NCI-H69 (cell line): ENCODE results near the gene DNAH9.

Experiments used
- DNase-seq: peaks from one replicate; lab custom pipeline; 2025; lab: John Stamatoyannopoulos, UW

DNAH9 gene

GRCh38 chr17:11852231-11852630 is 254.0 kb downstream of the DNAH9 start:
- no peak for DNase-seq

GRCh38 chr17:11852912-11853311 is 254.6 kb downstream of the DNAH9 start:
- no peak for DNase-seq

- no peak for DNase-seq
Observed at GRCh38 chr17:11853321-11854151, 255.3 kb downstream of the DNAH9 start.

- DNase-seq, result no peak
Observed at GRCh38 chr17:11855306-11855705, 257.0 kb downstream of the DNAH9 start.

- DNase-seq, result no peak
Observed at GRCh38 chr17:11857006-11857405, 258.7 kb downstream of the DNAH9 start.

- no peak for DNase-seq
Observed at GRCh38 chr17:11869680-11870394, 271.6 kb downstream of the DNAH9 start.

- DNase-seq, result no peak
Observed at GRCh38 chr17:11871773-11872172, 273.5 kb downstream of the DNAH9 start.

GRCh38 chr17:11874756-11875155 is 276.5 kb downstream of the DNAH9 start:
- DNase-seq, result no peak

- no peak for DNase-seq
Observed at GRCh38 chr17:11880714-11881113, 282.4 kb downstream of the DNAH9 start.

GRCh38 chr17:11882716-11883115 is 284.4 kb downstream of the DNAH9 start:
- no peak for DNase-seq

- DNase-seq, result no peak
Observed at GRCh38 chr17:11885051-11885450, 286.8 kb downstream of the DNAH9 start.

GRCh38 chr17:11889266-11889665 is 291.0 kb downstream of the DNAH9 start:
- no peak for DNase-seq

- DNase-seq, result no peak
Observed at GRCh38 chr17:11893862-11894261, 295.6 kb downstream of the DNAH9 start.

- no peak for DNase-seq
Observed at GRCh38 chr17:11896199-11896598, 297.9 kb downstream of the DNAH9 start.

- no peak for DNase-seq
Observed at GRCh38 chr17:11898526-11899235, 300.4 kb downstream of the DNAH9 start.

- DNase-seq, result no peak
Observed at GRCh38 chr17:11899537-11899942, 301.3 kb downstream of the DNAH9 start.

- no peak for DNase-seq
Observed at GRCh38 chr17:11900041-11900476, 301.8 kb downstream of the DNAH9 start.

GRCh38 chr17:11900655-11901054 is 302.4 kb downstream of the DNAH9 start:
- DNase-seq, result no peak

GRCh38 chr17:11901931-11902330 is 303.7 kb downstream of the DNAH9 start:
- no peak for DNase-seq

GRCh38 chr17:11908711-11909146 is 310.5 kb downstream of the DNAH9 start:
- no peak for DNase-seq

- no peak for DNase-seq
Observed at GRCh38 chr17:11909348-11909747, 311.1 kb downstream of the DNAH9 start.

- DNase-seq, result no peak
Observed at GRCh38 chr17:11916091-11916490, 317.8 kb downstream of the DNAH9 start.

- DNase-seq, result no peak
Observed at GRCh38 chr17:11917415-11917814, 319.1 kb downstream of the DNAH9 start.
